ENCODE data around the gene IQSEC1.
A peak's percentile ranks its signal among the peaks of the same experiment; 100 is the strongest.

Gene IQSEC1

DNA sequence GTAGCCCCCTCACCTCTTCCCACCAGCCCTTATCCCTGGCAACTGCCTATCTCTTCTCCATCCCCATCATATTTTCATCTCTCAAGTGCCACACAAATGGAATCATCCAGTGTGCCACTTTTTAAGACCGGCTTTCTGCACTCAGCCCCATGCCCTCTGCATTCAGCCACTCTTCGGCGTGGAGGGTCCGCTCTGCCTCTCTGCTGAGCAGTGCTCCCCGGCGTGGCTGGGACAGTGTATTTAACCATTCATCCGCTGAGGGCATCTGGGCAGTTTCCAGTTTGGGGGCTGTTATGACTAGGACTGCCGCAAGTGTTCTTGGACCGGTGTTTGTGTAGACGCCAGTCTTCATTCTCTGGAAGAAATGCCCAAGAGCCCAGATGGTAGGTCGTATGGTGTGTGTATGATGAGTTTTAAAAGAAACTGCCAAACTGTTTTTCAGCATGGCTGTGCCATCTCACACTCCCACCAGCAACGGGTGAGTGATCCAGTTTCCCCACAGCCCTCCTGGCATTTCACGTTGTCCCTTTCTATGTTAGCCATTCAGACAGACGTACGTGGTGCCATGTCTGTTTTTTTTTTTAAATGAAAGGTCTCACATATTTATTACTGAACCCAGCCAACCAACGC, 20.9 kb downstream of the IQSEC1 start:
- TF ChIP-seq ZBTB7A (IDR thresholded peaks at IDR 0.05; ENCODE audit: low read depth) (no peak), TCF12 (IDR thresholded peaks at IDR 0.05; ENCODE audit: low read depth) (no peak), CEBPB (IDR thresholded peaks at IDR 0.05) (no peak), CREB1 (IDR thresholded peaks at IDR 0.05; ENCODE audit: low read depth) (no peak), TAF1 (IDR thresholded peaks at IDR 0.05; ENCODE audit: low read depth) (no peak), EGR1 (IDR thresholded peaks at IDR 0.05) (no peak), TEAD4 (IDR thresholded peaks at IDR 0.05) (no peak), FOXM1 (IDR thresholded peaks at IDR 0.05; ENCODE audit: borderline replicate concordance, low read depth) (no peak), RAD21 (IDR thresholded peaks at IDR 0.05; ENCODE audit: low read depth) (no peak), EP300 (IDR thresholded peaks at IDR 0.05; ENCODE audit: borderline replicate concordance) (no peak), YY1 (IDR thresholded peaks at IDR 0.05; ENCODE audit: low read depth) (no peak), NFIC (IDR thresholded peaks at IDR 0.05) (no peak)
- TF ChIP-seq, protein P1, sequence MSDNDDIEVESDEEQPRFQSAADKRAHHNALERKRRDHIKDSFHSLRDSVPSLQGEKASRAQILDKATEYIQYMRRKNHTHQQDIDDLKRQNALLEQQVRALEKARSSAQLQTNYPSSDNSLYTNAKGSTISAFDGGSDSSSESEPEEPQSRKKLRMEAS (IDR thresholded peaks at IDR 0.05): no peak
- TF ChIP-seq, protein P2, sequence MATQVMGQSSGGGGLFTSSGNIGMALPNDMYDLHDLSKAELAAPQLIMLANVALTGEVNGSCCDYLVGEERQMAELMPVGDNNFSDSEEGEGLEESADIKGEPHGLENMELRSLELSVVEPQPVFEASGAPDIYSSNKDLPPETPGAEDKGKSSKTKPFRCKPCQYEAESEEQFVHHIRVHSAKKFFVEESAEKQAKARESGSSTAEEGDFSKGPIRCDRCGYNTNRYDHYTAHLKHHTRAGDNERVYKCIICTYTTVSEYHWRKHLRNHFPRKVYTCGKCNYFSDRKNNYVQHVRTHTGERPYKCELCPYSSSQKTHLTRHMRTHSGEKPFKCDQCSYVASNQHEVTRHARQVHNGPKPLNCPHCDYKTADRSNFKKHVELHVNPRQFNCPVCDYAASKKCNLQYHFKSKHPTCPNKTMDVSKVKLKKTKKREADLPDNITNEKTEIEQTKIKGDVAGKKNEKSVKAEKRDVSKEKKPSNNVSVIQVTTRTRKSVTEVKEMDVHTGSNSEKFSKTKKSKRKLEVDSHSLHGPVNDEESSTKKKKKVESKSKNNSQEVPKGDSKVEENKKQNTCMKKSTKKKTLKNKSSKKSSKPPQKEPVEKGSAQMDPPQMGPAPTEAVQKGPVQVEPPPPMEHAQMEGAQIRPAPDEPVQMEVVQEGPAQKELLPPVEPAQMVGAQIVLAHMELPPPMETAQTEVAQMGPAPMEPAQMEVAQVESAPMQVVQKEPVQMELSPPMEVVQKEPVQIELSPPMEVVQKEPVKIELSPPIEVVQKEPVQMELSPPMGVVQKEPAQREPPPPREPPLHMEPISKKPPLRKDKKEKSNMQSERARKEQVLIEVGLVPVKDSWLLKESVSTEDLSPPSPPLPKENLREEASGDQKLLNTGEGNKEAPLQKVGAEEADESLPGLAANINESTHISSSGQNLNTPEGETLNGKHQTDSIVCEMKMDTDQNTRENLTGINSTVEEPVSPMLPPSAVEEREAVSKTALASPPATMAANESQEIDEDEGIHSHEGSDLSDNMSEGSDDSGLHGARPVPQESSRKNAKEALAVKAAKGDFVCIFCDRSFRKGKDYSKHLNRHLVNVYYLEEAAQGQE (IDR thresholded peaks at IDR 0.05; ENCODE audit: low read depth): no peak
- TF ChIP-seq, protein P3, sequence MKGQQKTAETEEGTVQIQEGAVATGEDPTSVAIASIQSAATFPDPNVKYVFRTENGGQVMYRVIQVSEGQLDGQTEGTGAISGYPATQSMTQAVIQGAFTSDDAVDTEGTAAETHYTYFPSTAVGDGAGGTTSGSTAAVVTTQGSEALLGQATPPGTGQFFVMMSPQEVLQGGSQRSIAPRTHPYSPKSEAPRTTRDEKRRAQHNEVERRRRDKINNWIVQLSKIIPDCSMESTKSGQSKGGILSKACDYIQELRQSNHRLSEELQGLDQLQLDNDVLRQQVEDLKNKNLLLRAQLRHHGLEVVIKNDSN (IDR thresholded peaks at IDR 0.05): no peak

DNA sequence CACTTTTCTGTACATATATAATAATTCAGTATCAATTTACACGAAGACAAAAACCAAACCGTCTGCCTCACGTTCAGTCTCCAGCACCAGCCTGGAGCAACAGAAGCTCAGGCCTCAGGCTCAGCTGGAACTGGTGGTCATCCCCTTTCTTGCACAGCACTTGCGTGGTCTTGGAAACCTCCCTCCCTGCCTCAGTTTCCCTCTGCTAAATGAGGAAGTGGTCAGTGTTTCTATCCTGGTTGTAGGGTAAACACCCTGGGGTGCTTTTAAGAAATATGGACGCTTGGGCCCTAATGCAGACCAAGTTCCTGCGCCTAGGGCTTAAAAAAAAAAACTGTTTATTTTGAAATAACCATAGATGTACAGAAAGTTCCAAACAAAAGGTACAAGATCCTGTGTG, 21.6 kb downstream of the IQSEC1 start:
- TF ChIP-seq TCF12 (IDR thresholded peaks at IDR 0.05; ENCODE audit: low read depth) (no peak), ZBTB7A (IDR thresholded peaks at IDR 0.05; ENCODE audit: low read depth) (no peak), EGR1 (IDR thresholded peaks at IDR 0.05) (no peak)
- TF ChIP-seq, protein P1 (IDR thresholded peaks at IDR 0.05): no peak

DNA sequence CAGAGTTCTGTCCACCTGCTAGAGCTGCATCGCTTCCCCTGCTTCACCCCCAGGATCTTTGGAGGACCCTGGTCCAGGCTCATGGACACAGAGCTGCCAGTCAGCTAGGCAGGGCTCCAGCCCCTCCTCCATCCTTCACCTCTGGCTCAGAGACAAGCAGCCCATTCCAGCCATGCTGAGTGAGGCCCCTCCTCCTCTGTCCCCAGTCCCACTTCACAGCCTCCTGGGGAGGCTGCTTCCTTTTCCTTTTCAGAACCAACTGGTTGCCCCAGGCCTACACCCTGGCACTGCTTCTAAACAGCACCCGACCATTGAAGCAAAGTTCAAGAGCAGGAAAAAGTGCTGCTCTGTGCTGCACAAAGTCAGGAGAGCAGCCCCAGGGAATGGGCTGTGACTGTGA, 22.2 kb downstream of the IQSEC1 start:
- TF ChIP-seq YY1 (IDR thresholded peaks at IDR 0.05; ENCODE audit: low read depth) (no peak), EP300 (IDR thresholded peaks at IDR 0.05; ENCODE audit: borderline replicate concordance) (0 out of 2 replicates have a peak, but pooled peaks have one; percentile 13), CEBPB (IDR thresholded peaks at IDR 0.05) (no peak), TEAD4 (IDR thresholded peaks at IDR 0.05) (no peak), CREB1 (IDR thresholded peaks at IDR 0.05; ENCODE audit: low read depth) (no peak), FOXM1 (IDR thresholded peaks at IDR 0.05; ENCODE audit: borderline replicate concordance, low read depth) (no peak), TAF1 (IDR thresholded peaks at IDR 0.05; ENCODE audit: low read depth) (no peak), TCF12 (IDR thresholded peaks at IDR 0.05; ENCODE audit: low read depth) (no peak), NFIC (IDR thresholded peaks at IDR 0.05) (0 out of 2 replicates have a peak, but pooled peaks have one; percentile 23), EGR1 (IDR thresholded peaks at IDR 0.05) (no peak), ZBTB7A (IDR thresholded peaks at IDR 0.05; ENCODE audit: low read depth) (no peak), RAD21 (IDR thresholded peaks at IDR 0.05; ENCODE audit: low read depth) (no peak)
- TF ChIP-seq, protein P2 (IDR thresholded peaks at IDR 0.05; ENCODE audit: low read depth): no peak
- TF ChIP-seq, protein P3 (IDR thresholded peaks at IDR 0.05): no peak
- TF ChIP-seq, protein P1 (IDR thresholded peaks at IDR 0.05): no peak

DNA sequence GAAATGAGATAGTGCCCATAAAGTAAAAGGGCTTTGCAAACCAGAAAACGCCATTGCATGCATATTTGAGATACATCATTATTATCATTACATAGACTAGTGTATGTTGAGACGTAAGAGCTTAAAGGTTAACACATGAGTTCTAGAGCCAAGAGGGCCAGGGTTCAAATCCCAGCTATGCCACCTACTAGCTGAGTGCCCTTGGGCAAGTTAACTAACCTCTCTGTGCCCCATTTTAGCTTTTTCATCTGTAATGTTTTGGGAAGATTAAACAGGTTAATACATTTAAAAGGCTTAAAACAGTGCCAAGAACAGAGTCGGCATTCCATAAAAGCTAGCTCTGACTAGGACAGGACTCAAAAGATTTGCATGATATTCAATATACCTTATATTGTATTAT, 22.8 kb downstream of the IQSEC1 start:
- TF ChIP-seq, protein P2 (IDR thresholded peaks at IDR 0.05; ENCODE audit: low read depth): no peak

All from Ishikawa (cell line).